ENCODE measurements around the gene KSR2.

Gene KSR2

GRCh38 chr12:117662620-117663395 lies 306.0 kb downstream of the KSR2 start:
- TF ChIP-seq CTCF (IDR thresholded peaks at IDR 0.05; ENCODE audit: low read depth, low read length), result no peak
- no peak overlapping the region for H3K4me3 ChIP-seq (ENCODE audit: low read depth, low read length)

- no peak overlapping the region for H3K4me3 ChIP-seq (ENCODE audit: low read depth, low read length)
- no peak for TF ChIP-seq CTCF (IDR thresholded peaks at IDR 0.05; ENCODE audit: low read depth, low read length)
Measured at GRCh38 chr12:117662220-117662619, 306.6 kb downstream of the KSR2 start.

- TF ChIP-seq CTCF (IDR thresholded peaks at IDR 0.05; ENCODE audit: low read depth, low read length), result no peak
- no peak overlapping the region for H3K4me3 ChIP-seq (ENCODE audit: low read depth, low read length)
Measured at GRCh38 chr12:117661471-117661870, 307.3 kb downstream of the KSR2 start.

GRCh38 chr12:117660896-117661295 lies 307.9 kb downstream of the KSR2 start:
- no peak for TF ChIP-seq CTCF (IDR thresholded peaks at IDR 0.05; ENCODE audit: low read depth, low read length)
- no peak overlapping the region for H3K4me3 ChIP-seq (ENCODE audit: low read depth, low read length)

GRCh38 chr12:117658226-117658625 lies 310.6 kb downstream of the KSR2 start:
- no peak overlapping the region for H3K4me3 ChIP-seq (ENCODE audit: low read depth, low read length)
- TF ChIP-seq CTCF (IDR thresholded peaks at IDR 0.05; ENCODE audit: low read depth, low read length), result no peak

DNA sequence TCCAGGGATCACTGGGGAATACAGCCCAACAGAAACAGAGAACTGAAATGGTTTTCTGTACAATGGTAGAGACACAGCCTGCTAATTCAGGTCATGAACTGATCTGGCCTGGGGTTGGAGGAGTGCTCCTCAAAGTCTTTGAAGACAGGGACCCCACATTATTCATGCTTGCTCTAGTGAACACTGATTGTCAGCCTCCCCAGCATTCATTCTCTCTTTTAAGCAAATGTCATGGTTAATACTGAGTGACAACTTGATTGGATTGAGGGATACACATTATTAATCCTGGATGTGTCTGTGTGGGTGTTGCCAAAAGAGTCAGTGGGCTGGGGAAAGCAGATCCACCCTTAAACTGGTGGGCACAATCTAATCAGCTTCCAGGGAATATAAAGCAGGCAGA lies 319.0 kb downstream of the KSR2 start:
- TF ChIP-seq CTCF (IDR thresholded peaks at IDR 0.05; ENCODE audit: low read depth, low read length), result no peak

GRCh38 chr12:117646520-117646919 lies 322.3 kb downstream of the KSR2 start:
- no peak for TF ChIP-seq CTCF (IDR thresholded peaks at IDR 0.05; ENCODE audit: low read depth, low read length)
- H3K4me3 ChIP-seq (ENCODE audit: low read depth, low read length), result no peak overlapping the region

More for the DNA sequence above, 319.0 kb downstream of the KSR2 start:
- no peak overlapping the region for H3K4me3 ChIP-seq (ENCODE audit: low read depth, low read length)
